HK-2 (cell line): ENCODE results near the gene ARHGAP35.

Experiments used
- DNase-seq: peaks from one replicate; pipeline ENCODE4 v3.0.0-alpha.2; 2018; ENCODE audit not compliant: unreplicated experiment

Gene ARHGAP35

DNA sequence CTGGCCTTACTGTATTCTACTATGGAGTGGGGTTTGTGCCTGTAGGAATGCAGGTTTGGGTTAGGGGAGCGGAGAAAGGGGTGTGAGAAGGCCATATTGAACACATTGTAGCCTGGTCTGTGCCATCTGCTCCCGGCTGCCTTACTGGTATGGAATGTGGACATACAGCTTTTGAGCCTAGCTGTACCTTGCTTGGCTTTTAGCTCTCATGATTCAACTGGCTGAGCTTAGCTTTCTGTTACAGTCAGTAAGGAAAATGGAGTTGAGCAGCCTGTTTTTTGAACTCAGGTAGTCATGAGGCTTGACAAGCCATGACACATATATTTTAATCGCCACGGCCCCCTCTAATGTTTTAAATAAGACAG is 41.6 kb downstream of the ARHGAP35 start:
- DNase-seq, result no peak

DNA sequence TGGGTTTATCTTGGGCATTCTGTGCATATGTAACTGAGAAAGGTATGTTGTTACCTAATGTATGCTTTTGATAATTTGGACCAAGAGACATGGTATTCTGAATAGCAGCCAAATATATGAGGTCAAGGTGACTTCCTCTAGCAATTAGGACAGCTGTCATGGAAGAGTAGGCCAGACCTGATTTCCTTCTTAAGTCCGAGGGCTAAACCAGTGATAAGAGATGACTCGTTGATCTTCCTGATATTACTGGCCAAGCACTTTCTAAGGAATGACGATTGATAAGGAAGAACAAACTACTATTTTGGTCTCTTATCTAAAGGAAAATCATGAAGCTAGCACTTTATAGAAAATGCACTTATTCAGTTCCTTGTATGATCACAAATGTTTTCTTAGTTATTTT is 42.7 kb downstream of the ARHGAP35 start:
- no peak for DNase-seq

DNA sequence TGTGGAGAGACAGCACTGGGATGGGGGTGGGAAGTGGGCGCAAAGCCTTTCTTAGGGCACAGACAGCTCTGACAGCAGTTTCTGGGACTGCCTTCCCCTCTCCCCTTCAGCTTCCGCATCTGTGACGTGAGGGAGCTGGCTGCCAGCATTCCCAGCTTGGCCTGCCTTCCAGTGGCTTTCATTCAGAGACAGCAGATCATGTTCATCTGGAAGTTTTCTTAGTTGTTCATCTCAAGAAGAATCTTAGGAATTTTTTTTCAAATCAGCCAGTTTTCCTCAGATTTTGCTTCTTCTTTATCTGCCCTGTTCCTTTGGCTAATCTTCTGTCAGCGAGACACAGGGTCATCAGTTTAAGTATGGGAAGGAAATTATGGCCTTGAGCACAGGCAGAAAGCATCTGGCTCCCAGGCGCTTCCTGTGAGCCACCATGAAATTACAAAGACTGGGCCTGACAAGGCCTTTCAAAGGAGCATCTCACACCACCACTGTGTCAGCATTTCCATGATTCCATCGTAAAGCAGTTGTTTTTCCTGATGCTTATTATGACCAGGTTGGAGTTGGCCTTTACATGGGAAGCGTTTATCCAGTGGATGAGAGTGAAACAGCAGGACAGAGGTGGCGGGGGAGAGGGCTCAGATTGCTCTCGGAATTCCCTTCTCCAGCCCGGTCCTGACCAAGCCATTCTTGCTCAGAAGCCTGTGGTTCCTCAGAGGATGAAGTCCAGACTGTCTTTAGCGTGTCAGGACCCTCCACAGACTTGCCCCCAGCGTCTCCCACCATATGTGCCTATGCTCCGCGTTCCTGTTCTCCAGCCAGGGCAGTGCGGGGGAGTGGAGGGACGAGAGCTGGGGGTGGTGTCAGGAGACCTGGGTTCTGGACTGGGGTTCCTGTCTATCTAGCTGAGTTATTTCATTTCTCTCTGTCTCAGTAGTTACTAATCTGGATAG is 43.6 kb downstream of the ARHGAP35 start:
- no peak for DNase-seq

DNA sequence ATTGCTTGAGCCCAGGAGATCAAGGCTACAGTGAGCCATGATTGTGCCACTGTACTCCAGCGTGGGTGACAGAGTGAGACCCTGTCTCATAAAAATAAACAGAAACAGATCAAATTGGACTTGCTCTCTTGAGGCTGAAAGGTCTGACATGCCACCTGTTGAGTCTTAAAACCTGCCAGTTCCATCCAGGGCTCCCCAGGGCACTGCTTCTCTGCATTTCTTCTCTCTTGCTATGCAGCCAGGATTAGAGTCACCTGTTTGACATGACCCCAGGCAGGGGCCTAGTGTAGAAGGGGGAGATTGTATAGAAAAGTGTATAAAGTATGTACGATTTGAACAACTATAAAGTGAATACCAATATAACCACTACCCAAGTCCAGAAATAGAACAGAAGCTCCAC is 45.4 kb downstream of the ARHGAP35 start:
- no peak for DNase-seq

DNA sequence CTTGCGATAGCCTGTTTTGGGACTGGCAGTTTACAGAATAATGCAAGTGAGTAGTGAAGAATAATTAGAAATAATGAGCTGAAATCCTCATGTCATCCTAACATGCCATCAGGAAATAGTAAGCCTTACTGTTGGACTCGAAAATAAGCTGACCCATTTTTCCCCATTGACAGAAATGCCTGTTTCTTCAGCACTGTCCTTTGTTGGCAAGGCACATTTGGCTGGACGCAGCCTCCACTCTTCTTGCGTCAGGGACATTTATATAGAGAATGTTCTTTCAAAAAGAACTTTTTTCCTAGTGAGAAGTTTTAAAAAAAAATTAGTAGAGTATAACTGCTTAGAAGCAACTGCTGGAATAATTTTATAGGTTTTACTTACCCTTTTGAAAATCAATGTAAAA is 47.1 kb downstream of the ARHGAP35 start:
- no peak for DNase-seq

DNA sequence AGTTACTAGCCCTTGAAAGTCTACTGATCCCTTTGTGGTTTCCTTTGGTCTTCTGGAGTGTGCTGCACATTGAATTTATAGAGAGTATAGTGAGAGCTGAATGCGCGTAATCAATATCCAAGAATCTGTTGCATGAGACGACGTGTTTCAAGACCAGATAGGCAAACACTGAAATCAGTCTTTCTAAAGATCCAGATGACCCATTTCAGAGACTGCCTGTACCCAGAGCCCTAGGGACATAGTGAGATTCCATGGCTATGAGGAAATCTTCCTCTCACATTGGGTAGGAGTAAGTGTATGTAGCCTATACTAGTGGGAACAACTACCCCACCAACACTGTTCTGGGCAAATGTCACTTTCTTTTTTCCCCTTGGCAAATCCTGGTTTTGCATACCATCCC is 48.6 kb downstream of the ARHGAP35 start:
- no peak for DNase-seq
